Osteoblast (primary cell): ENCODE measurements around the gene BIRC5. TPM values are rescaled to one million over a fixed set of nuclear protein-coding genes. Genes with fewer than 3 reads are reported as not detected.

Experiments used
- DNase-seq: peaks from one replicate; pipeline ENCODE4 v3.0.0; 2011; ENCODE audit warnings: low spot score, mixed read lengths; ENCODE audit not compliant: insufficient read length; ENCODE audit errors: missing footprints
- H2AFZ ChIP-seq: 2 replicates; pipeline ENCODE4 v1.6.0; 2011; ENCODE audit warnings: mild to moderate bottlenecking, low read length
- H3K27ac ChIP-seq: 2 replicates; pipeline ENCODE4 v1.5.1; 2011; ENCODE audit warnings: mild to moderate bottlenecking, low read depth, low read length, moderate library complexity
- H3K27me3 ChIP-seq: 2 replicates; pipeline ENCODE4 v1.6.0; 2012; ENCODE audit warnings: mild to moderate bottlenecking, control low read depth, inconsistent platforms, low read length, moderate library complexity; ENCODE audit not compliant: insufficient read depth
- H3K36me3 ChIP-seq: 2 replicates; pipeline ENCODE4 v1.5.1; 2011; ENCODE audit warnings: mild to moderate bottlenecking, low read length, control low read depth, moderate library complexity; ENCODE audit not compliant: insufficient read depth
- H3K4me1 ChIP-seq: 2 replicates; pipeline ENCODE4 v1.5.1; 2011; ENCODE audit warnings: mild to moderate bottlenecking, low read length, control low read depth, moderate library complexity; ENCODE audit not compliant: insufficient read depth
- H3K4me2 ChIP-seq: 2 replicates; pipeline ENCODE4 v1.6.0; 2011; ENCODE audit warnings: mild to moderate bottlenecking, low read length; ENCODE audit not compliant: insufficient read depth
- H3K4me3 ChIP-seq: fragments of 200-600 bp; sonication (generic); 3 replicates; pipeline ENCODE4 v1.5.1; 2012; ENCODE audit warnings: mild to moderate bottlenecking, low read length, inconsistent platforms; ENCODE audit not compliant: insufficient read depth
- H3K79me2 ChIP-seq: 2 replicates; pipeline ENCODE4 v1.6.0; 2012; ENCODE audit warnings: mild to moderate bottlenecking, low read length, control low read depth, inconsistent platforms; ENCODE audit not compliant: insufficient read depth
- H3K9me3 ChIP-seq: 2 replicates; pipeline ENCODE4 v1.5.1; 2011; ENCODE audit warnings: low read depth, low read length, control low read depth
- H4K20me1 ChIP-seq: 2 replicates; pipeline ENCODE4 v1.6.0; 2012; ENCODE audit warnings: mild to moderate bottlenecking, low read length, control low read depth; ENCODE audit not compliant: insufficient read depth
- total RNA-seq: library from RNA; depleted of rRNA; stranded (reverse); fragments of >200 nt; gene quantifications from 2 replicates; pipeline ENCODE4 v1.2.3, GENCODE V29; 2012
- TF ChIP-seq, protein P1 (sequence below): IDR thresholded peaks from 2 replicates; pipeline ENCODE4 v1.5.1; 2011; ENCODE audit warnings: mild to moderate bottlenecking, low read depth, low read length, moderate library complexity; ENCODE audit errors: extremely low read depth

Gene BIRC5
- total RNA-seq, 1 donor = 8.0 TPM

- Histone ChIP-seq H3K27me3 (no peaks in the 10 kb centered on the region), H4K20me1 (no peaks in the 10 kb centered on the region), H3K4me1 (no peaks in the 10 kb centered on the region), H3K36me3 (no peaks in the 10 kb centered on the region), H3K79me2 (no peaks in the 10 kb centered on the region), H3K27ac (no peak overlapping the region), H2AFZ (no peak overlapping the region), H3K9me3 (no peaks in the 10 kb centered on the region), H3K4me2 (no peak overlapping the region), H3K4me3 (no peak overlapping the region)
- TF ChIP-seq, protein P1, sequence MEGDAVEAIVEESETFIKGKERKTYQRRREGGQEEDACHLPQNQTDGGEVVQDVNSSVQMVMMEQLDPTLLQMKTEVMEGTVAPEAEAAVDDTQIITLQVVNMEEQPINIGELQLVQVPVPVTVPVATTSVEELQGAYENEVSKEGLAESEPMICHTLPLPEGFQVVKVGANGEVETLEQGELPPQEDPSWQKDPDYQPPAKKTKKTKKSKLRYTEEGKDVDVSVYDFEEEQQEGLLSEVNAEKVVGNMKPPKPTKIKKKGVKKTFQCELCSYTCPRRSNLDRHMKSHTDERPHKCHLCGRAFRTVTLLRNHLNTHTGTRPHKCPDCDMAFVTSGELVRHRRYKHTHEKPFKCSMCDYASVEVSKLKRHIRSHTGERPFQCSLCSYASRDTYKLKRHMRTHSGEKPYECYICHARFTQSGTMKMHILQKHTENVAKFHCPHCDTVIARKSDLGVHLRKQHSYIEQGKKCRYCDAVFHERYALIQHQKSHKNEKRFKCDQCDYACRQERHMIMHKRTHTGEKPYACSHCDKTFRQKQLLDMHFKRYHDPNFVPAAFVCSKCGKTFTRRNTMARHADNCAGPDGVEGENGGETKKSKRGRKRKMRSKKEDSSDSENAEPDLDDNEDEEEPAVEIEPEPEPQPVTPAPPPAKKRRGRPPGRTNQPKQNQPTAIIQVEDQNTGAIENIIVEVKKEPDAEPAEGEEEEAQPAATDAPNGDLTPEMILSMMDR = no peak
- DNase-seq = peak; percentile 57
Measured at GRCh38 chr17:78242024-78242742, 28.1 kb downstream of the BIRC5 start.

DNA sequence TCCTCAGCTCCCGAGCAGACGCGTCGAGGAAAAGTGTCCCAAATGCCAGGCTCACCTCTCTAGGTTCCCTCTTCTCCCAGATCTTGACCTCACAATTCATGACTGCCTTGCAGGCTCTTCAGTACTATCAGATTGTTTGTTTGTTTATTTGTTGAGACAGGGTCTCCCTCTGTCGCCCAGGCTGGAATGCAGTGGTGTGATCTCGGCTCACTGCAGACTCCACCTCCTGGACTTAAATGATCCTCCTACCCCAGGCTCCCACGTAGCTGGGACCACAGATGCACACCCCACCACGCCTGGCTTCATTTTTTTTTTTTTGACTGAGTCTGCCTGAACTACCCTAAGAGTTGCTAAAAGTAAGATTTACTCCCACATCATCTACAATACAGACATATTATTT lies 33.3 kb downstream of the BIRC5 start:
- no peaks in the 10 kb centered on the region for H3K36me3 ChIP-seq
- no peaks in the 10 kb centered on the region for H4K20me1 ChIP-seq
- H3K79me2 ChIP-seq = no peaks in the 10 kb centered on the region
- H3K27ac ChIP-seq = no peak overlapping the region
- no peak for DNase-seq
- no peak overlapping the region for H3K4me3 ChIP-seq
- TF ChIP-seq, protein P1 = no peak
- H2AFZ ChIP-seq = no peak overlapping the region
- no peak overlapping the region for H3K4me2 ChIP-seq
- H3K27me3 ChIP-seq = peaks cover 6% of the 10 kb centered on the region
- H3K9me3 ChIP-seq = no peaks in the 10 kb centered on the region
- peaks cover 5% of the 10 kb centered on the region for H3K4me1 ChIP-seq

GRCh38 chr17:78248051-78248914 lies 34.2 kb downstream of the BIRC5 start:
- H3K4me3 ChIP-seq = no peak overlapping the region
- H3K4me2 ChIP-seq = no peak overlapping the region
- no peaks in the 10 kb centered on the region for H4K20me1 ChIP-seq
- H3K9me3 ChIP-seq = no peaks in the 10 kb centered on the region
- H3K79me2 ChIP-seq = no peaks in the 10 kb centered on the region
- H3K36me3 ChIP-seq = no peaks in the 10 kb centered on the region
- H3K27ac ChIP-seq = no peak overlapping the region
- peaks cover 5% of the 10 kb centered on the region for H3K4me1 ChIP-seq
- peaks cover 6% of the 10 kb centered on the region for H3K27me3 ChIP-seq
- TF ChIP-seq, protein P1 = no peak
- DNase-seq = no peak
- H2AFZ ChIP-seq = no peak overlapping the region
